MM.1S (cell line): Measurements from ENCODE around the gene AEBP1.

Source experiments
- DNase-seq: peaks from one replicate; pipeline ENCODE4 v3.0.0-alpha.2; 2015
- H2AFZ ChIP-seq: fragments of 300-600 bp; sonication (generic); 2 replicates; pipeline ENCODE4 v1.6.0; 2016; ENCODE audit warnings: antibody characterized with exemption, low read length
- H3F3A ChIP-seq: fragments of 300-600 bp; sonication (generic); 2 replicates; pipeline ENCODE4 v1.6.1; 2016; ENCODE audit warnings: mild to moderate bottlenecking, antibody characterized with exemption, low read length, moderate library complexity, mixed read lengths; ENCODE audit not compliant: insufficient read depth
- H3K27ac ChIP-seq: fragments of 300-600 bp; sonication (generic); 2 replicates; pipeline ENCODE4 v1.5.1; 2016; ENCODE audit warnings: mild to moderate bottlenecking, low read length
- H3K27me3 ChIP-seq: fragments of 300-600 bp; sonication (generic); replicated peaks from 2 replicates; pipeline ENCODE4 v1.6.0; 2016; ENCODE audit warnings: low read length; ENCODE audit not compliant: insufficient read depth
- H3K36me3 ChIP-seq: fragments of 300-600 bp; sonication (generic); replicated peaks from 2 replicates; pipeline ENCODE4 v1.6.1; 2016; ENCODE audit warnings: mild to moderate bottlenecking, low read length, mixed read lengths; ENCODE audit not compliant: insufficient read depth
- H3K4me1 ChIP-seq: fragments of 300-600 bp; sonication (generic); 2 replicates; pipeline ENCODE4 v1.6.1; 2016; ENCODE audit warnings: low read length, mixed read lengths
- H3K4me2 ChIP-seq: fragments of 300-600 bp; sonication (generic); 2 replicates; pipeline ENCODE4 v1.6.0; 2016; ENCODE audit warnings: low read depth, low read length
- H3K4me3 ChIP-seq: fragments of 300-600 bp; sonication (generic); 2 replicates; pipeline ENCODE4 v1.5.1; 2016; ENCODE audit warnings: low read length, mixed read lengths
- H3K79me2 ChIP-seq: fragments of 300-600 bp; sonication (generic); 2 replicates; pipeline ENCODE4 v1.6.1; 2016; ENCODE audit warnings: mixed run types, low read length, mixed read lengths
- H3K9ac ChIP-seq: fragments of 300-600 bp; sonication (generic); 2 replicates; pipeline ENCODE4 v1.6.1; 2016; ENCODE audit warnings: low read length, mixed read lengths
- H3K9me2 ChIP-seq: fragments of 300-600 bp; sonication (generic); replicated peaks from 2 replicates; pipeline ENCODE4 v1.6.1; 2016; ENCODE audit warnings: mild to moderate bottlenecking, low read length, mixed read lengths; ENCODE audit not compliant: insufficient read depth
- H3K9me3 ChIP-seq: fragments of 300-600 bp; sonication (generic); replicated peaks from 2 replicates; pipeline ENCODE4 v1.6.1; 2016; ENCODE audit warnings: mild to moderate bottlenecking, low read length, mixed read lengths; ENCODE audit not compliant: insufficient read depth
- H4K20me1 ChIP-seq: fragments of 300-600 bp; sonication (generic); 2 replicates; pipeline ENCODE4 v1.6.1; 2016; ENCODE audit warnings: mild to moderate bottlenecking, low read length, moderate library complexity, mixed read lengths; ENCODE audit not compliant: insufficient read depth
- CTCF ChIP-seq: fragments of 300-600 bp; sonication (generic); IDR thresholded peaks from 2 replicates; pipeline ENCODE4 v1.5.1; 2016; ENCODE audit warnings: antibody characterized with exemption, low read length, mixed read lengths
- EZH2 ChIP-seq: fragments of 300-600 bp; sonication (generic); optimal IDR thresholded peaks from 2 replicates; pipeline ENCODE3; 2017; ENCODE audit warnings: low read depth, mild to moderate bottlenecking, antibody characterized with exemption, low read length, mixed read lengths
- EZH2phosphoT487 ChIP-seq: fragments of 300-600 bp; sonication (generic); IDR thresholded peaks from 2 replicates; pipeline ENCODE4 v1.6.1; 2018; ENCODE audit warnings: antibody characterized with exemption, low read length

Gene AEBP1

GRCh38 chr7:44073664-44074348 is 30.3 kb upstream of the AEBP1 start:
- no peak for TF ChIP-seq EZH2phosphoT487
- no peak for TF ChIP-seq CTCF
- TF ChIP-seq EZH2, result no peak
- DNase-seq, result no peak
- peaks cover 8% of the 10 kb centered on the region; the same call in 1 of the 2 replicates for H3F3A ChIP-seq

GRCh38 chr7:44074349-44074695 is 29.8 kb upstream of the AEBP1 start:
- Histone ChIP-seq H3K79me2 (no peaks in the 10 kb centered on the region), H3K4me2 (no peak overlapping the region), H4K20me1 (no peaks in the 10 kb centered on the region), H3K9me2 (no peaks in the 10 kb centered on the region), H3K4me3 (no peak overlapping the region), H3F3A (peaks cover 8% of the 10 kb centered on the region; the same call in 1 of the 2 replicates), H3K9me3 (no peaks in the 10 kb centered on the region), H3K27ac (no peak overlapping the region), H2AFZ (no peak overlapping the region), H3K4me1 (0 out of 2 replicates have a peak, but pooled peaks cover 3% of the 10 kb centered on the region), H3K27me3 (no peaks in the 10 kb centered on the region), H3K9ac (no peak overlapping the region), H3K36me3 (no peaks in the 10 kb centered on the region)
- DNase-seq, result no peak
- TF ChIP-seq CTCF, result no peak
- TF ChIP-seq EZH2, result no peak
- no peak for TF ChIP-seq EZH2phosphoT487

More at GRCh38 chr7:44073664-44074348, 30.3 kb upstream of the AEBP1 start:
- H3K9me3 ChIP-seq, result no peaks in the 10 kb centered on the region
- H3K4me2 ChIP-seq, result no peak overlapping the region
- H3K36me3 ChIP-seq, result no peaks in the 10 kb centered on the region
- no peak overlapping the region for H3K27ac ChIP-seq
- H4K20me1 ChIP-seq, result no peaks in the 10 kb centered on the region
- no peak overlapping the region for H3K4me3 ChIP-seq
- no peaks in the 10 kb centered on the region for H3K9me2 ChIP-seq
- 0 out of 2 replicates have a peak, but pooled peaks cover 3% of the 10 kb centered on the region for H3K4me1 ChIP-seq
- H3K79me2 ChIP-seq, result no peaks in the 10 kb centered on the region
- H2AFZ ChIP-seq, result no peak overlapping the region
- no peaks in the 10 kb centered on the region for H3K27me3 ChIP-seq
- H3K9ac ChIP-seq, result no peak overlapping the region

GRCh38 chr7:44075296-44076075 is 28.7 kb upstream of the AEBP1 start:
- no peak overlapping the region for H2AFZ ChIP-seq
- 0 out of 2 replicates have a peak, but pooled peaks cover 3% of the 10 kb centered on the region for H3K4me1 ChIP-seq
- no peaks in the 10 kb centered on the region for H4K20me1 ChIP-seq
- no peaks in the 10 kb centered on the region for H3K36me3 ChIP-seq
- H3K27ac ChIP-seq, result no peak overlapping the region
- no peak for TF ChIP-seq EZH2
- no peak for TF ChIP-seq CTCF
- no peak for TF ChIP-seq EZH2phosphoT487
- no peak overlapping the region for H3K4me3 ChIP-seq
- no peaks in the 10 kb centered on the region for H3K9me3 ChIP-seq
- no peak for DNase-seq
- no peak overlapping the region for H3K9ac ChIP-seq
- H3F3A ChIP-seq, result peaks cover 8% of the 10 kb centered on the region; the same call in 1 of the 2 replicates
- no peaks in the 10 kb centered on the region for H3K27me3 ChIP-seq
- H3K79me2 ChIP-seq, result no peaks in the 10 kb centered on the region
- no peak overlapping the region for H3K4me2 ChIP-seq
- no peaks in the 10 kb centered on the region for H3K9me2 ChIP-seq
